ENCODE data around the gene PHACTR3. TPM values are rescaled to one million over a fixed set of nuclear protein-coding genes. Genes with fewer than 3 reads are reported as not detected.

Gene PHACTR3
- total RNA-seq, 1 donor from 2014 or later: 2.1 TPM

DNA sequence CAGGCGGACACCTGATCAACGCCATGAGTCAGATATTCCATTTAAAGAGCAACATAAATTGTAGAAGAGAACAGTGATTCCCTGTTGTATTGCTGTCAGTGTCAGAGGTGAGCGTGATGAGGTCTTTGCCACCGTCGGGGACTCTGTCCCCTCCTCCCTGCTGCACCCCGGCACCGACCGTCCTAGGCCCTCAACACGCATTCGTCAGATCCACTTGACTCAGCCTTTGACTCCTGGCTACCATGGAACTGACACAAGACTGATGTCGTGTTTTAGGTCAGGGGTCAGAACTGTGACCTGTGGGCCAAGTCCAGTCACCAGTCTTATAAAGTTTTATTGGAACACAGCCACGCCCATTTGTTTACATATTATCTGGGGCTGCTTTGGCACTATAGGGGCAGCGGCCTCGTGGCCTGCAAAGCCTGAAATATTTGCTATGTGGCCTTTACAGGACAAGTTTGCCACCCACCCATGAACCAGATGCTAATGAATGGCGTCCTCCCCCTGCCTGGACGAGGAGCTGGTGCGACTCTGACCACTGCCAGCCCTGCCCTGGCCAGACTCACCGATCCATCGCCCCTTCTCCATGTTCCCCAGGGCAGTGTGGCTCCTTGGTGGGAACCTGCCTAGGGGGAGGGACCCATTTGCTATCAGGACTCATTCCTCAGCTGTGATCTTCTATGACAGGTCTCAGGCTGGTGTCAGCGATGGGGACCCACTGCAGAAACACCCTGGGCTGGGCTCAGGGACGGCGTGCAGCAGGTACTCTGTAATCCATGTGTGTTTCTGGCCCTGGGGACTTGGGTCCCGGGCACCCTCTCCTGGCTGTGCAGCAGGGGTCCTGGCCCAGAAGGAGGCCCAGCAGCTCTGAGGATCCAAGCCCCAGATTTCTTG lies 37.5 kb upstream of the PHACTR3 start:
- Mint-ChIP-seq H3K4me1 (ENCODE audit: unreplicated experiment) (peaks cover 1% of the 10 kb centered on the region), H3K36me3 (no peaks in the 10 kb centered on the region), H3K9me3 (no peaks in the 10 kb centered on the region), H3K27me3 (peaks cover 58% of the 10 kb centered on the region), H3K4me3 (no peak overlapping the region), H3K27ac (no peak overlapping the region)
- TF ChIP-seq, protein P1, sequence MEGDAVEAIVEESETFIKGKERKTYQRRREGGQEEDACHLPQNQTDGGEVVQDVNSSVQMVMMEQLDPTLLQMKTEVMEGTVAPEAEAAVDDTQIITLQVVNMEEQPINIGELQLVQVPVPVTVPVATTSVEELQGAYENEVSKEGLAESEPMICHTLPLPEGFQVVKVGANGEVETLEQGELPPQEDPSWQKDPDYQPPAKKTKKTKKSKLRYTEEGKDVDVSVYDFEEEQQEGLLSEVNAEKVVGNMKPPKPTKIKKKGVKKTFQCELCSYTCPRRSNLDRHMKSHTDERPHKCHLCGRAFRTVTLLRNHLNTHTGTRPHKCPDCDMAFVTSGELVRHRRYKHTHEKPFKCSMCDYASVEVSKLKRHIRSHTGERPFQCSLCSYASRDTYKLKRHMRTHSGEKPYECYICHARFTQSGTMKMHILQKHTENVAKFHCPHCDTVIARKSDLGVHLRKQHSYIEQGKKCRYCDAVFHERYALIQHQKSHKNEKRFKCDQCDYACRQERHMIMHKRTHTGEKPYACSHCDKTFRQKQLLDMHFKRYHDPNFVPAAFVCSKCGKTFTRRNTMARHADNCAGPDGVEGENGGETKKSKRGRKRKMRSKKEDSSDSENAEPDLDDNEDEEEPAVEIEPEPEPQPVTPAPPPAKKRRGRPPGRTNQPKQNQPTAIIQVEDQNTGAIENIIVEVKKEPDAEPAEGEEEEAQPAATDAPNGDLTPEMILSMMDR (conservative IDR thresholded peaks at IDR 0.05): no peak
- DNase-seq (ENCODE audit: extremely low spot score, unreplicated experiment): peak; percentile 47

DNA sequence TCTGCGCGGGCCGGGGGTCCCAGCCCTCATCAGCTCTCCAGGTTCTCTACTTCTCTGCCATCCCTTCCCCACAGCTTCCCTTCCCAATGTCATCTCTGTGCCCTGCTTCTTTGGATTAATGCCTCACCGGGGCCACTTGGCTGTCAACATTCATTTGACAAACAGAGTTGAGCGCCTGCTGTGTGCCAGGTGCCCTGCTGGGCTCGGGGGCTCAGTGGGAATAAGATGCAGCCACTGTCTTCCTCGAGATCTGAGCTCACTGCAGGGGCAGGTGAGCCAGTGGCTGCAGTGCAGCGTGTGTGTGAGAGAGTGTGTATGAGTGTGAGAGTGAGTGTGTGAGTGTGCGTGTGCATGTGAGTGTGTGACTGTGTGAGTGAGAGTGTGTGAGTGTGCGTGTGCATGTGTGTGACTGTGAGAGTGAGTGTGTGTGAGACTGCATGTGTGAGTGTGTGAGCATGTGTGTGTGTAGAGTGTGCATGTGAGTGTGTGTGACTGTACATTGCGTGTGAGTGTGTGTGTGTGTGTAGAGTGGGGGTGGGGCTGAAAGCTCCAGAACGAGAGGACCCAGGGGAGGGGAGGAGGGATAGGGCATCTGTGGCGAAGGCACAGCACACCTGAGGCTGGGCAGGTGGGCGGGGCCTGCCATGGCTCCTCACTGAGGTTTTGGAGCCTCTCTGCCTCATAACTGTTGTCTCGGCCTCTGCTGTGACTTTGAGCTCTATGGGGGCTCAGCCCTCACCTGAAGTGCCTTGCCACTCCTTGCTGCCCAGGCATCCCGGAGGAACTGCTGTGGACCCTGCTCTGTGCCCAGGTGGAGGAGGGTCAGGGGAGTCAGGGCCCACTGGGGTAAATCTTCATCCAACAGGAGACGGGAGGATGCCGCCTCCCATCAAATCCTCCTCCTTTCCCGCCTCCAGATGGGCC lies 36.5 kb upstream of the PHACTR3 start:
- no peak overlapping the region for H3K4me3 Mint-ChIP-seq
- TF ChIP-seq, protein P1 (conservative IDR thresholded peaks at IDR 0.05): no peak
- no peaks in the 10 kb centered on the region for H3K9me3 Mint-ChIP-seq
- H3K27ac Mint-ChIP-seq: no peak overlapping the region
- H3K27me3 Mint-ChIP-seq: peaks cover 52% of the 10 kb centered on the region
- no peaks in the 10 kb centered on the region for H3K36me3 Mint-ChIP-seq
- peaks cover 5% of the 10 kb centered on the region for H3K4me1 Mint-ChIP-seq (ENCODE audit: unreplicated experiment)
- no peak for DNase-seq (ENCODE audit: extremely low spot score, unreplicated experiment)

DNA sequence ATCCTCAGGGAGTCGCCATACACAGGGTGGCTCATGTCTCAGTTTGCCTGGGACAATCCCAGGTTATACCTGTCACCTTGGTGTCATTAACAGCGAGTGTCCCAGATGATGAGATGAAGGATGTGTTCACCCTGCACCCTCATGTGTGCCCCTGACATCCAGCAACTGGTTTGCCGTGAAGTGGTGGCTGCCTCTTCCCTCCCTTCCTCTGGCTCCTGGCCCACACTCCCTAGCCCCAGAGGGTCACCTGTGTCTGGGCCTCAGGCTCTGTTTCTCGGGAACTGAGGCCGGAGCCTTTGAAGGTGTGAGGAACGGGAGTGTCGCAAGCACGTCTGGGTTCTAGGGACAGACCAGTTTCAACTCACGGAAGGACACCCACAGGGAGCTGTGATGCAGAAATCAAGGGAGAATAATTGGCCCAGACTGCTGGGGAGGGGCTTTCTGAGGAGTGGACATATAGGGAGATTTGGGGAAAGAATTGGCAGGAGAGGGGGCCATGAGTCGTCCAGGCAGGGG lies 35.8 kb upstream of the PHACTR3 start:
- Mint-ChIP-seq H3K4me1 (ENCODE audit: unreplicated experiment) (peaks cover 5% of the 10 kb centered on the region), H3K4me3 (no peak overlapping the region), H3K27ac (no peak overlapping the region), H3K36me3 (no peaks in the 10 kb centered on the region), H3K27me3 (peaks cover 52% of the 10 kb centered on the region), H3K9me3 (no peaks in the 10 kb centered on the region)
- TF ChIP-seq, protein P1 (conservative IDR thresholded peaks at IDR 0.05): no peak
- no peak for DNase-seq (ENCODE audit: extremely low spot score, unreplicated experiment)

DNA sequence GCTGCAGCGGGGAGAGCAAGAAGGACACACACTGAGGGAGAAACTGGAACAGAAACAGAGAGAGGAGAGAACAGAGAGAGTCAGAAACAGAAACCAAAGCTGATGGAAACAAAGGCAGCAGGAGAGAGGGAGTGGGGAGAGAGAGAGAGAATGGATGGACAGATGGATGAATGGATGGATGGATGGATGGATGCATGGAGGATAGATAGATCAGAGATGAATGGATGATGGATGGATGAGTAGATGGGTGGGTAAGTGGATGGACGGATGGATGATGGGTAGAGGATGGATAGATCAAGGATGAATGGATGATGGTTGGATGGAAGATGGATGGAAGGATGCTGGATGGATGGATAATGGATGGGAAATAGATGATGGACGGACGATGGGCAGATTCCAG lies 35.0 kb upstream of the PHACTR3 start:
- Mint-ChIP-seq H3K27ac (no peak overlapping the region), H3K4me3 (no peak overlapping the region), H3K36me3 (no peaks in the 10 kb centered on the region), H3K9me3 (no peaks in the 10 kb centered on the region), H3K4me1 (ENCODE audit: unreplicated experiment) (peaks cover 5% of the 10 kb centered on the region), H3K27me3 (peaks cover 54% of the 10 kb centered on the region)
- no peak for DNase-seq (ENCODE audit: extremely low spot score, unreplicated experiment)
- TF ChIP-seq, protein P1 (conservative IDR thresholded peaks at IDR 0.05): no peak

DNA sequence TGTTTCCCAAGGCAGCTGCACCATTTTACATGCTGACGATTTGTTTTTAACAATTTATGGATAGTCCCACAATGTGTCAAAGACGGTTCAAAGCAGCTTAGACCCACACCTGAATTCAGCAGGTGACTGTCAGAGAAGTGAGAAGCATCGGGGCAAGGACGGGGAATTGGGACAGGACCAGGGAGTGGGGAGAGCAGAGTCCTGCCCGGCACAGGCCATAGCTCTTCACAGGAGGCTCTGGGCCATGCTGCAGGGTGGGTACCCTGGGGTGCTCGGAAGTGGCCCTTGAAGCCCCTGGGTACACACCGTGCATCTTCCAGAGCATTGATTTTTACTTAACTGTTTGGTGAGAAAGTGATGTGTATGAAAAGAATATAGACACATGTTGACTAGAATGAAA lies 33.2 kb upstream of the PHACTR3 start:
- TF ChIP-seq, protein P1 (conservative IDR thresholded peaks at IDR 0.05): no peak
- H3K4me3 Mint-ChIP-seq: peak overlapping the region; percentile 35
- DNase-seq (ENCODE audit: extremely low spot score, unreplicated experiment): no peak
- H3K27me3 Mint-ChIP-seq: peaks cover 70% of the 10 kb centered on the region
- H3K4me1 Mint-ChIP-seq (ENCODE audit: unreplicated experiment): peaks cover 5% of the 10 kb centered on the region
- no peaks in the 10 kb centered on the region for H3K9me3 Mint-ChIP-seq
- H3K36me3 Mint-ChIP-seq: no peaks in the 10 kb centered on the region
- no peak overlapping the region for H3K27ac Mint-ChIP-seq
